ENCODE data around the gene ACTMAP. TPM values are rescaled to one million over a fixed set of nuclear protein-coding genes. Genes with fewer than 3 reads are reported as not detected.

ACTMAP gene
- total and polyA plus RNA-seq, 2 of the 13 experiments (the other 11 are each of a cell fraction or from before 2014, with no cell fraction given): 2.2 to 7.9 TPM

DNA sequence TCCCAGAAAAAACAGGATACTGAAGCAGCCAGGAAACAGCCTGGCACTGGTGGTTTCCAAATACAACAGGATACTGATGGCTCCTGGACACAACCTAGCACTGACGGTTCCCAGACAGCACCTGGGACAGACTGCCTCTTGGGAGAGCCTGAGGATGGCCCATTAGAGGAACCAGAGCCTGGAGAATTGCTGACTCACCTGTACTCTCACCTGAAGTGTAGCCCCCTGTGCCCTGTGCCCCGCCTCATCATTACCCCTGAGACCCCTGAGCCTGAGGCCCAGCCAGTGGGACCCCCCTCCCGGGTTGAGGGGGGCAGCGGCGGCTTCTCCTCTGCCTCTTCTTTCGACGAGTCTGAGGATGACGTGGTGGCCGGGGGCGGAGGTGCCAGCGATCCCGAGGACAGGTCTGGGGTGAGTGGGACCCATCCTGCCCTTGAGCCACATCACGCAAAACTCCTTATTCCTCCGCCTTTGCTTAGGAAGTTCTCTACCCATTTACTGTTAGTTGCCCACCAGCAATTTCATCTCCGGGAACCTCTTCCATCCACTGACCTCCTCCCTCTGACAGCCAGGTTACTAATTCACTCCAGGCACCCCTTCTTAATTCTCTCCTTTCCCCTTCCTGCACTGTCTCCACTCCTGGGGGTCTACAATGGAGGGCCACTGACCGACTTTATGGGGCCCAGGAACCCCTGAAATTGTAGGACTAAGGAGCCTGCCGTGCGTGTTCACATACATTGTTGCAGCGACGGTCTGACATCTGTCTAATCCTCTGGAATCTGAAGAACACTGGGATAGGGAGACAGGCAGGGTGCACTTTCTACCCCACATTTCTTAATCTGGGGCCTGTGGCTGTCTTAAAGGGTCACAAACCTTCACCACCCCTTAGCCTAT is 32.1 kb downstream of the ACTMAP start (continued):
- TF ChIP-seq, protein P1, sequence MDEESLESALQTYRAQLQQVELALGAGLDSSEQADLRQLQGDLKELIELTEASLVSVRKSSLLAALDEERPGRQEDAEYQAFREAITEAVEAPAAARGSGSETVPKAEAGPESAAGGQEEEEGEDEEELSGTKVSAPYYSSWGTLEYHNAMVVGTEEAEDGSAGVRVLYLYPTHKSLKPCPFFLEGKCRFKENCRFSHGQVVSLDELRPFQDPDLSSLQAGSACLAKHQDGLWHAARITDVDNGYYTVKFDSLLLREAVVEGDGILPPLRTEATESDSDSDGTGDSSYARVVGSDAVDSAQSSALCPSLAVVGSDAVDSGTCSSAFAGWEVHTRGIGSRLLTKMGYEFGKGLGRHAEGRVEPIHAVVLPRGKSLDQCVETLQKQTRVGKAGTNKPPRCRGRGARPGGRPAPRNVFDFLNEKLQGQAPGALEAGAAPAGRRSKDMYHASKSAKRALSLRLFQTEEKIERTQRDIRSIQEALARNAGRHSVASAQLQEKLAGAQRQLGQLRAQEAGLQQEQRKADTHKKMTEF (CRISPR knock-in tag; IDR thresholded peaks at IDR 0.05): peak; percentile 30; the same call in 1 of the 2 replicates
- TF ChIP-seq RBFOX2 (IDR thresholded peaks at IDR 0.05; ENCODE audit: low read depth, low read length): no peak
- TF ChIP-seq ZNF589 (CRISPR knock-in tag; conservative IDR thresholded peaks at IDR 0.05): no peak
- TF ChIP-seq, protein P2, sequence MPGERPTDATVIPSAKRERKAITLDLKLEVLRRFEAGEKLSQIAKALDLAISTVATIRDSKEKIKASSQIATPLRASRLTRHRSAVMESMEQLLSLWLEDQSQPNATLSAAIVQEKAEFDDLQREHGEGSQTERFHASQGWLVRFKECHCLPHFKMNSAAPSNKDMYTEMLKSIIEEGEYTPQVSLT (CRISPR knock-in tag; IDR thresholded peaks at IDR 0.05; ENCODE audit: borderline replicate concordance, low read depth): no peak
- no peak for TF ChIP-seq BORCS8-MEF2B (CRISPR knock-in tag; IDR thresholded peaks at IDR 0.05)
- TF ChIP-seq NFE2 (CRISPR knock-in tag; IDR thresholded peaks at IDR 0.05): peak; percentile 73; the same call in 1 of the 2 replicates
- TF ChIP-seq SP4 (CRISPR knock-in tag; IDR thresholded peaks at IDR 0.05): 0 out of 2 replicates have a peak, but pooled peaks have one; percentile 29
- no peak for TF ChIP-seq ZNF274 (CRISPR knock-in tag; IDR thresholded peaks at IDR 0.05)
- TF ChIP-seq ZNF317 (CRISPR knock-in tag; IDR thresholded peaks at IDR 0.05): no peak
- TF ChIP-seq EZH2 (conservative IDR thresholded peaks at IDR 0.05; ENCODE audit: low read depth, low read length): no peak
- TF ChIP-seq, protein P3, sequence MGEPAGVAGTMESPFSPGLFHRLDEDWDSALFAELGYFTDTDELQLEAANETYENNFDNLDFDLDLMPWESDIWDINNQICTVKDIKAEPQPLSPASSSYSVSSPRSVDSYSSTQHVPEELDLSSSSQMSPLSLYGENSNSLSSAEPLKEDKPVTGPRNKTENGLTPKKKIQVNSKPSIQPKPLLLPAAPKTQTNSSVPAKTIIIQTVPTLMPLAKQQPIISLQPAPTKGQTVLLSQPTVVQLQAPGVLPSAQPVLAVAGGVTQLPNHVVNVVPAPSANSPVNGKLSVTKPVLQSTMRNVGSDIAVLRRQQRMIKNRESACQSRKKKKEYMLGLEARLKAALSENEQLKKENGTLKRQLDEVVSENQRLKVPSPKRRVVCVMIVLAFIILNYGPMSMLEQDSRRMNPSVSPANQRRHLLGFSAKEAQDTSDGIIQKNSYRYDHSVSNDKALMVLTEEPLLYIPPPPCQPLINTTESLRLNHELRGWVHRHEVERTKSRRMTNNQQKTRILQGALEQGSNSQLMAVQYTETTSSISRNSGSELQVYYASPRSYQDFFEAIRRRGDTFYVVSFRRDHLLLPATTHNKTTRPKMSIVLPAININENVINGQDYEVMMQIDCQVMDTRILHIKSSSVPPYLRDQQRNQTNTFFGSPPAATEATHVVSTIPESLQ (CRISPR knock-in tag; conservative IDR thresholded peaks at IDR 0.05): 0 out of 2 replicates have a peak, but pooled peaks have one; percentile 14
- no peak for TF ChIP-seq ZNF644 (CRISPR knock-in tag; IDR thresholded peaks at IDR 0.05; ENCODE audit: low read depth)
- no peak for TF ChIP-seq ZNF672 (CRISPR knock-in tag; IDR thresholded peaks at IDR 0.05)
- no peak for TF ChIP-seq NR2F1 (CRISPR knock-in tag; IDR thresholded peaks at IDR 0.05)
- no peak for TF ChIP-seq ZNF432 (CRISPR knock-in tag; IDR thresholded peaks at IDR 0.05; ENCODE audit: borderline replicate concordance)
- no peak for TF ChIP-seq TCF7L2 (IDR thresholded peaks at IDR 0.05; ENCODE audit: low read depth, low read length)
- TF ChIP-seq, protein P4, sequence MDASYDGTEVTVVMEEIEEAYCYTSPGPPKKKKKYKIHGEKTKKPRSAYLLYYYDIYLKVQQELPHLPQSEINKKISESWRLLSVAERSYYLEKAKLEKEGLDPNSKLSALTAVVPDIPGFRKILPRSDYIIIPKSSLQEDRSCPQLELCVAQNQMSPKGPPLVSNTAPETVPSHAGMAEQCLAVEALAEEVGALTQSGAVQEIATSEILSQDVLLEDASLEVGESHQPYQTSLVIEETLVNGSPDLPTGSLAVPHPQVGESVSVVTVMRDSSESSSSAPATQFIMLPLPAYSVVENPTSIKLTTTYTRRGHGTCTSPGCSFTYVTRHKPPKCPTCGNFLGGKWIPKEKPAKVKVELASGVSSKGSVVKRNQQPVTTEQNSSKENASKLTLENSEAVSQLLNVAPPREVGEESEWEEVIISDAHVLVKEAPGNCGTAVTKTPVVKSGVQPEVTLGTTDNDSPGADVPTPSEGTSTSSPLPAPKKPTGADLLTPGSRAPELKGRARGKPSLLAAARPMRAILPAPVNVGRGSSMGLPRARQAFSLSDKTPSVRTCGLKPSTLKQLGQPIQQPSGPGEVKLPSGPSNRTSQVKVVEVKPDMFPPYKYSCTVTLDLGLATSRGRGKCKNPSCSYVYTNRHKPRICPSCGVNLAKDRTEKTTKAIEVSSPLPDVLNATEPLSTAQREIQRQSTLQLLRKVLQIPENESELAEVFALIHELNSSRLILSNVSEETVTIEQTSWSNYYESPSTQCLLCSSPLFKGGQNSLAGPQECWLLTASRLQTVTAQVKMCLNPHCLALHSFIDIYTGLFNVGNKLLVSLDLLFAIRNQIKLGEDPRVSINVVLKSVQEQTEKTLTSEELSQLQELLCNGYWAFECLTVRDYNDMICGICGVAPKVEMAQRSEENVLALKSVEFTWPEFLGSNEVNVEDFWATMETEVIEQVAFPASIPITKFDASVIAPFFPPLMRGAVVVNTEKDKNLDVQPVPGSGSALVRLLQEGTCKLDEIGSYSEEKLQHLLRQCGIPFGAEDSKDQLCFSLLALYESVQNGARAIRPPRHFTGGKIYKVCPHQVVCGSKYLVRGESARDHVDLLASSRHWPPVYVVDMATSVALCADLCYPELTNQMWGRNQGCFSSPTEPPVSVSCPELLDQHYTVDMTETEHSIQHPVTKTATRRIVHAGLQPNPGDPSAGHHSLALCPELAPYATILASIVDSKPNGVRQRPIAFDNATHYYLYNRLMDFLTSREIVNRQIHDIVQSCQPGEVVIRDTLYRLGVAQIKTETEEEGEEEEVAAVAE (CRISPR knock-in tag; IDR thresholded peaks at IDR 0.05; ENCODE audit: borderline replicate concordance): no peak
- TF ChIP-seq, protein P5, sequence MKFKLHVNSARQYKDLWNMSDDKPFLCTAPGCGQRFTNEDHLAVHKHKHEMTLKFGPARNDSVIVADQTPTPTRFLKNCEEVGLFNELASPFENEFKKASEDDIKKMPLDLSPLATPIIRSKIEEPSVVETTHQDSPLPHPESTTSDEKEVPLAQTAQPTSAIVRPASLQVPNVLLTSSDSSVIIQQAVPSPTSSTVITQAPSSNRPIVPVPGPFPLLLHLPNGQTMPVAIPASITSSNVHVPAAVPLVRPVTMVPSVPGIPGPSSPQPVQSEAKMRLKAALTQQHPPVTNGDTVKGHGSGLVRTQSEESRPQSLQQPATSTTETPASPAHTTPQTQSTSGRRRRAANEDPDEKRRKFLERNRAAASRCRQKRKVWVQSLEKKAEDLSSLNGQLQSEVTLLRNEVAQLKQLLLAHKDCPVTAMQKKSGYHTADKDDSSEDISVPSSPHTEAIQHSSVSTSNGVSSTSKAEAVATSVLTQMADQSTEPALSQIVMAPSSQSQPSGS (CRISPR knock-in tag; IDR thresholded peaks at IDR 0.05): peak; percentile 22; the same call in 1 of the 2 replicates
- no peak for TF ChIP-seq ZFP37 (CRISPR knock-in tag; IDR thresholded peaks at IDR 0.05; ENCODE audit: borderline replicate concordance)
